GM21717 (cell line): ENCODE results near the gene SERTAD3.

Experiments used
- ATAC-seq: cut with Tn5 transposase; IDR thresholded peaks from one replicate; pipeline ENCODE4 v1.9.1; 2021; ENCODE audit warnings: mild to moderate bottlenecking, moderate library complexity; ENCODE audit not compliant: unreplicated experiment

The SERTAD3 gene

GRCh38 chr19:40425450-40426287, 18.5 kb downstream of the SERTAD3 start, which contains the start of gene SERTAD1:
TSS of gene SERTAD1 (minus strand) at chr19:40425992. CDS start at chr19:40423546, 2,446 bp downstream.
- ATAC-seq: peak; percentile 79

- no peak for ATAC-seq
Measured at GRCh38 chr19:40424637-40425449, 19.3 kb downstream of the SERTAD3 start.

GRCh38 chr19:40423938-40424337, 20.2 kb downstream of the SERTAD3 start:
- no peak for ATAC-seq

GRCh38 chr19:40422748-40423566, 21.2 kb downstream of the SERTAD3 start:
- no peak for ATAC-seq

GRCh38 chr19:40421993-40422747, 22.0 kb downstream of the SERTAD3 start:
- no peak for ATAC-seq

GRCh38 chr19:40420766-40421765, 23.1 kb downstream of the SERTAD3 start:
- no peak for ATAC-seq

- ATAC-seq: no peak
Measured at GRCh38 chr19:40420451-40420765, 23.7 kb downstream of the SERTAD3 start.

- ATAC-seq: no peak
Measured at GRCh38 chr19:40419780-40420179, 24.4 kb downstream of the SERTAD3 start.

- no peak for ATAC-seq
Measured at GRCh38 chr19:40419066-40419612, 25.0 kb downstream of the SERTAD3 start.

- no peak for ATAC-seq
Measured at GRCh38 chr19:40418040-40418439, 26.1 kb downstream of the SERTAD3 start.

GRCh38 chr19:40417643-40417981, 26.5 kb downstream of the SERTAD3 start:
- ATAC-seq: no peak

- no peak for ATAC-seq
Measured at GRCh38 chr19:40416918-40417642, 27.1 kb downstream of the SERTAD3 start.

- ATAC-seq: no peak
Measured at GRCh38 chr19:40415768-40416167, 28.4 kb downstream of the SERTAD3 start.

- ATAC-seq: no peak
Measured at GRCh38 chr19:40414542-40415535, 29.3 kb downstream of the SERTAD3 start.

- ATAC-seq: no peak
Measured at GRCh38 chr19:40413291-40413845, 30.8 kb downstream of the SERTAD3 start, which contains the start of gene PRX. TSS of gene PRX (minus strand) at chr19:40413378. CDS start at chr19:40407932, 5,446 bp downstream.

GRCh38 chr19:40412866-40413265, 31.3 kb downstream of the SERTAD3 start:
- ATAC-seq: no peak
